ENCODE data around the gene ZNF514.
"Not testable (repeated sequence)": the region's sequence is repeated elsewhere in the genome, so short reads cannot be mapped to it uniquely, and the experiment has no call there.

ZNF514 gene

GRCh38 chr2:95113464-95113863, 46.2 kb downstream of the ZNF514 start:
- H3K4me3 ChIP-seq (ENCODE audit: control insufficient read depth, low read depth, low read length), result no peak overlapping the region
- no peak for DNase-seq (ENCODE audit: low read depth)
- no peak for TF ChIP-seq CTCF (conservative IDR thresholded peaks at IDR 0.05; ENCODE audit: control insufficient read depth, insufficient read depth, low read depth, low read length)

DNA sequence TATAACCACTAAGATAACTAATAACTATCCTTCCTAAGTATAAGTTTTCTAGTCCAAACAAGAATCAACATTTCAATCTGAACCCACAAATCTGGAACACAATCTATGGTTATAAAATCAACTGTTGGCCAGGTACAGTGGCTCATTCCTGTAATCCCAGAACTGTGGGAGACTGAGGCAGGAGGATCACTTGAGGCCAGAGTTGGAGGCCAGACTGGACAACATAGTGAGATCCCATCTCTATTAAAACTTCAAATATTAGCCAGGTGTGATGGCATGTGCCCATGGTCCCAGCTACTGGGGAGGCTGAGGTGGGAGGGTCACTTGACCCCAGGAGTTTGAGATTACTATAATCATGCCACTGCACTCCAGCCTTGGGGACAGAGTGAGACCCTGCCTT, 49.3 kb downstream of the ZNF514 start:
- no peak for TF ChIP-seq CTCF (conservative IDR thresholded peaks at IDR 0.05; ENCODE audit: control insufficient read depth, insufficient read depth, low read depth, low read length)
- no peak overlapping the region for H3K4me3 ChIP-seq (ENCODE audit: control insufficient read depth, low read depth, low read length)
- DNase-seq (ENCODE audit: low read depth), result no peak

DNA sequence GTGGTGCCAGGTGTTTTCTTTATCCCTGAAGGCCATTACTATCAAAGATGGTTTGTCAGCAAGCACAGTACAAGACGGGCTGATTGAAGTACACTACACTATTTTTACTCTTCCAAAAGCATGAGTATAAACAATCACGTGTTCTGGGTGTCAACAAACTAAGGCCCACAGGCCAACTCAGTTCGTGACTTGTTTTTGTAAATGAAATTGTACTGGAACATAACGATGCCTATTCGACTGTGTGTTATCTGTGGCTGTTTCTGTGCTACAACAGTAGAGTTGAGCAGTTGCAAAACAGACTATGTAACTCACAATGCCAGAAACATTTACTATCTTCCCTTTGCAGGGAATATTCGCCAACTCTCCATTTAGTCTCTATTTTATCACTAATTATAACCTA, 50.4 kb downstream of the ZNF514 start:
- no peak for TF ChIP-seq CTCF (conservative IDR thresholded peaks at IDR 0.05; ENCODE audit: control insufficient read depth, insufficient read depth, low read depth, low read length)
- DNase-seq (ENCODE audit: low read depth), result no peak
- no peak overlapping the region for H3K4me3 ChIP-seq (ENCODE audit: control insufficient read depth, low read depth, low read length)

DNA sequence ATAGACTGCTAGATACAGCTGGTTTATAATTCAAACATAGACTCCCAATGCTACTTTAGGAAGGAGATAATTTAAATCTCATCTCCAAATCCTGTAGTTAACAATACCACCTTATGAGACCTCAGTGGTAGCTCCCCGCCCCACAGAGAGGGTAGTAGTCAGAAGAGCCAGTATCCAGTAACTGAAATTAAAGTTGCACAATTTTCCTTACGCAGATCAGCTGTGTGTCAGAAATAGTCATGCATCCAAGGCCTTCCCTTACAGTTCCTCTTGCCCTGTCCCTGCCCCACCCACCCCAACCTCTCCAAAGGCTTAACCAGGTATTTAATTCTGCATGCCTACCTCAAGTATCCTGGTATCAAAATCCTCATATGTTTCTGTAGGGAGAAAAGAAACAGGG, 53.6 kb downstream of the ZNF514 start:
- TF ChIP-seq CTCF (conservative IDR thresholded peaks at IDR 0.05; ENCODE audit: control insufficient read depth, insufficient read depth, low read depth, low read length), result no peak
- DNase-seq (ENCODE audit: low read depth), result peak; percentile 16
- H3K4me3 ChIP-seq (ENCODE audit: control insufficient read depth, low read depth, low read length), result no peak overlapping the region

DNA sequence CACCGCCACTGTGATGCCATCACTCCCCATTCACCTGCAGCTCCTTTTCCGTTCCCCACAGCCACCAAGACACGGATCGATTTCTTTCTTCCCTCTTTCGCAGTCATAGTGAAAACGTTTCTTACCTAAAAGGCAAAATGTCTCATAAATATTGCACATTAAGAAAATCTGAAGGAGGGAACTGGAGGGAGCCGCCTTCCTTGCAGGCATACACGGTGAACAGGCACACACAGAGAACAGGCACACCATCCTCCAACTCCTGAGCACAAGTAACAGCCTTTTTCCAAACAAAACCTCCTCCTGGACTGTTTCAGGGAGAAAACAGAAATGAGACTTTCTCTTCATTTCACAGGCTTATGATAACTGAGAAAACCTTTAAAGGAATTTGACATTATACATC, 55.0 kb downstream of the ZNF514 start:
- DNase-seq (ENCODE audit: low read depth), result no peak
- TF ChIP-seq CTCF (conservative IDR thresholded peaks at IDR 0.05; ENCODE audit: control insufficient read depth, insufficient read depth, low read depth, low read length), result no peak
- no peak overlapping the region for H3K4me3 ChIP-seq (ENCODE audit: control insufficient read depth, low read depth, low read length)

DNA sequence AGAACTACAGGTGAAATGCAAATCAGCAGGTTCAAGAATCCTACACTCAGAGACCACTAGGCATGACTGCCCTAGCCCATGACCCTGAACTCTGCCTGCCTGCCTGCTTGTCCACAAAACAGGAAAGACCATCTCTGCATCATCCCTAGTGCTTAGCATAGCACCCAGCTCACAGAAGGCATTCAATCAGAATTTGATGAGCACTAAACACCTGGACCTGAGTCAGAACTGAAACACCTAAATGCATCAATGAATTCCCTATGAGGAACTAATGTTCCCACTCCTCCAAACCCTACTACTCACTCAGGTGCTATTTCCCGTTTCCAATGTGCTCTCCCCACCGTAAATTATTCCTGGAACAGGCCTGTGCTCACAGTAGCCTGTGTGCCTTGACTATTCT, 59.7 kb downstream of the ZNF514 start:
- DNase-seq (ENCODE audit: low read depth), result no peak
- H3K4me3 ChIP-seq (ENCODE audit: control insufficient read depth, low read depth, low read length), result no peak overlapping the region
- TF ChIP-seq CTCF (conservative IDR thresholded peaks at IDR 0.05; ENCODE audit: control insufficient read depth, insufficient read depth, low read depth, low read length), result no peak

DNA sequence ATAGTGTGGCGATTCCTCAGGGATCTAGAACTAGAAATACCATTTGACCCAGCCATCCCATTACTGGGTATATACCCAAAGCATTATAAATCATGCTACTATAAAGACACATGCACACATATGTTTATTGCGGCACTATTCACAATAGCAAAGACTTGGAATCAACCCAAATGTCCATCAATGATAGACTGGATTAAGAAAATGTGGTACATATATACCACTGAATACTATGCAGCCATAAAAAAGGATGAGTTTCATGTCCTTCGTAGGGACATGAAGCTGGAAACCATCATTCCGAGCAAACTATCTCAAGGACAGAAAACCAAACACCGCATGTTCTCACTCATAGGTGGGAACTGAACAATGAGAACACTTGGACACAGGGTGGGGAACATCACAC, 61.4 kb downstream of the ZNF514 start:
- H3K4me3 ChIP-seq (ENCODE audit: control insufficient read depth, low read depth, low read length); DNase-seq (ENCODE audit: low read depth): not testable (repeated sequence)

All from fibroblast of mammary gland (primary cell).